ENCODE measurements around the gene RAB36.
"Not testable (repeated sequence)": the region's sequence is repeated elsewhere in the genome, so short reads cannot be mapped to it uniquely, and the experiment has no call there.

RAB36 gene

GRCh38 chr22:23122216-23122957, 22.9 kb upstream of the RAB36 start:
- DNase-seq = no peak

GRCh38 chr22:23122992-23123803, 22.1 kb upstream of the RAB36 start:
- no peak for DNase-seq

GRCh38 chr22:23123804-23124254, 21.4 kb upstream of the RAB36 start:
- DNase-seq = no peak

DNA sequence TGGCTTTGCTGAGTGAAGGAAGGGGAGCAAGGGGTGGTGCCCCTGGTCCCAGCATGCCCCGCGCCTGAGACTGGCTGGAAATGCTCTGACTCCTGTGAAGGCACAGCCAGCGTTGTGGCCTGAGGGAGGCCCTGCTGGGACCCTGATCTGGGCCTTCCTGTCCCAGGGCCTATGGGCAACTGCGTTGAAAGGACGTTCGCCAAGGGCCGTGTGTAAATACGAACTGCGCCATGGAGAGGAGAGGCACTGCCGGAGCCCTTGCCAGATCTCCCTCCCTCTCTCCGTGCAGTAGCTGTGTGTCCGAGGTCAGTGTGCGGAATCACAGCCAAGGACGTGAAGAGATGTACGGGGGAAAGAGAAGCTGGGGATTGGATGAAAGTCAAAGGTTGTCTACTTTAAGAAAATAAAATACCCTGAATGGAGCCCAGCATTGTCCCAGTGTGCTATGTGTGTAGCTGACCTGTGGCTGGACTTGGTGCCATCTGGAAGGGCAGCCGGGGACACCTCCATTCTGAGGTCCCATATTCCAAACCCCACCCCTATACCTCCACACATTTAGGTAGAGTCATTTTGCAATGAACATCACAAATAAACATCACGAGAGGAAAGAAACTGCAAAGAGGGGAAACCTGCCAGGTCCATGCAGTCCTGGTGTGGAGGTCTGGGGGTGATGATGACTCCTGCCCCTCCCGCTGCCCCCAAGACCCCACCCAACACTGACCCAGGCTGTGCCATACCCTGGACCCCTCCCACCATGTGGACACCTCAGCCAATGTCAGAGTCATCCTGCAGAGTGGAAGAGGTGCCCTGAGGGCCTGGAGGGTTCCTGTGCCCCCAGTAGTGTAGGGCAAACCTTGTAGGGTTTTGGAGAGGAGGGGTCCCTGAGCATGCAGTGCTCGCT, 20.4 kb upstream of the RAB36 start:
- no peak for DNase-seq

GRCh38 chr22:23125512-23126103, 19.7 kb upstream of the RAB36 start:
- DNase-seq = no peak

DNA sequence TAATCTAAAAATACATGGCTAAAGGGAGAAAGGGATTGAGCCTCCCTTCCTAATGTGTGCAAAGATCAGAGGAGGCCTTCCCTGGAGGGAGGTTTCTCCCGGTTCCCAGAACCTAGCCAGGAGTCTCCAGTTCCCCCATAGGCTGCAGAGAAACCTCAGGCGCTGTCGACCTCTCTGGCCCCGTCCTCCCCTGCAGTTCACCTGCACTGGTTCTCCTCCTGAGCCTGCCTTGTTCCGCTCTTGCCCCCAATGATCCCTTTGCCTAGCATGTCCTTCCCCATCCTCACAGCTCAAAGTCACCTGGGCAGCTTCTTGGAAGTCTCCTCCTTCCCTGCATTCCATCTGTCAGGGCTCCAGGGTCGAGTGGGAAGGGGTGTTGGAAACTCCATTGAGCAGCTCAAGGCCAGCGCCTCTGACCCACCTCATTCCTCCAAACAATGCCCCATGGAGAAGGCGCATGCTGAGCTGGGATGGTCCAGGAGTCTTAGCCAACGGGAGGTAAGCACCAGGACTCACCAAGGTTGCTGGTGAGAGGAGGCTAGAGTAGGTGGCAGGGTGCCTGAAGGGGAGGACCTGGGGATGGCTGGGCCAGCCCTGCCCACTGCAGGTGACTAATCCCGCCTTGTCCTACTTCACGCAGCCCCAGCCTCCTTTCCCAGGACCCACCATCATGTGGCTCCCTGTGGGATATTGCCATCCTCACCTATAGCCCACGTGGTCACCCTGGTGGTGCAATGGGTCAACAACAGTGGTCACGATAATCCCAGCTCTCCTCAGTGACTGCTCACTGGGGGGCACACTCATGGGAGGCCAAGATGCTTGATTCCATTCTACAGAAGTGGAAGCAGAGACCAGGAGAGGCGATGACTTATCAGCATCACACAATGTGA, 18.9 kb upstream of the RAB36 start:
- no peak for DNase-seq

DNA sequence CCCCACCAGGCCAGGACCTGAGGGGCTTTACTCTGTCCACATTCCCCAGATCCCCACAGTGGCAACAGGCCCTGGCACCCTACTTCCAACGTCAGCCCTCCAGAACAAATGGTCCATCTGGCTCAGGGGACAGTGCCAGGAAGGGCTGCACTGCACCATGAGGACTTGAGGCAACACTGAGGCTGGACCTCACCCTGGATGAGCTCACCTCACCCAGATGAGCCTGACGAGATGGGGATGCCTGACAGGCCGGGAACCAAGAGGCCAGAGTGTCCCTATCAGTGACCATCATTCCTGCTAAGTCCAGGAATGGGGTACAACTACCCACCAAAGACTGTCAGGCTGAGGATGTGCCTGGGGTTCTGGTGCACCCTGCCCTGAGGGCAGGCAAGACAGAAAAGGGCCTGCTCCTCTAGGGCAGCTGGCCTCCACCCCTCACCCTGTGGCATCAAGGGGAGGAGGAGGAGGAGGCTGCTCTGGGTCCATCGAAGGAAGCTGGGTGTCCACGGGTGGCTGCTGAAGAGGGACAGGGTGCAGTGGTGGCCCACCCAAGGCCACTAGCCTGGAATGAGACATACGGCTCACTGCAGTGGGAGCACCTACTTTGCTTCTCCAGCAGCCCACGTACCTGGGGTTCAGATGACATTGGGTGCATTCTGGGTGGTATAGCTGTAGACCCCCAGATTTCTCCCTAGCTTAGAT, 18.1 kb upstream of the RAB36 start:
- DNase-seq = no peak

DNA sequence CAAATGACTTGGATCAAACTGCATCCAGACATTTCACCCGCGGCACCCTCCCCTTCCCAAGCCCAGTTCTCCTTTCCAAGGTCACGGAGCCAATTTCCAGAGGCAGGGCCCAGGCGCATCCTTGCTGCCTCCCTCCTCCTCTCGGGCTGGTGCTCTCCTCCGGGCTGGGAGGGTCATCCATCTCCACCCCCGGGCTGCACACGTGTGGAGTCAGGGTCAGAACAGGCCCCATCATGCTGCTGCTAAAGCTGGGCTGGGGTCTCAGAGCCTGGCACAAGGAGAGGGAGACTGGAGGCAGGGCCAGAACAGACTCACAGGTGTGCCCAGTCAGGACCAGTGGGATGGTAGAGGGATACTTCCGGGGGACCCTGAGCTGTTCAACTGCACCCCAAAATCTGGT, 17.5 kb upstream of the RAB36 start:
- DNase-seq = no peak

GRCh38 chr22:23128269-23129108, 16.8 kb upstream of the RAB36 start:
- DNase-seq = peak; percentile 74

DNA sequence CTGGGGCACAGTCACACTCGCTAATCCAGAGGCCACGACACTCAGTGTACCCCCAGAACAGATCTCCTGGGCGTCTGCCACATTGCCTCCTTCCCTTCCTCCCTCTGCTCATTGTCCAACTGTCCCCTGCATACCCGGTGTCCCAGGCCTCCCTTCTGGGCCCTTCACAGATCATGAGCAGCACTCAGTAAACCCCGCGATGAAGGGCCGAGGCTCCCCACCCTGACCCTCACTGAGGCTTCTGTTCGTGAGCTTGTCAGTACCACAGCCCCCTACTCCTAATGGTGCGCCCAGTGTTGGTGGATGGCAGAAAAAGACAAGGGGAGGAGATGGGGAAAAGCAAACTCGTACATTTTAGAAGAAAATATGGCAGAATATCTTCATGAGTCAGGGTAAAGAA, 16.1 kb upstream of the RAB36 start:
- DNase-seq = no peak

DNA sequence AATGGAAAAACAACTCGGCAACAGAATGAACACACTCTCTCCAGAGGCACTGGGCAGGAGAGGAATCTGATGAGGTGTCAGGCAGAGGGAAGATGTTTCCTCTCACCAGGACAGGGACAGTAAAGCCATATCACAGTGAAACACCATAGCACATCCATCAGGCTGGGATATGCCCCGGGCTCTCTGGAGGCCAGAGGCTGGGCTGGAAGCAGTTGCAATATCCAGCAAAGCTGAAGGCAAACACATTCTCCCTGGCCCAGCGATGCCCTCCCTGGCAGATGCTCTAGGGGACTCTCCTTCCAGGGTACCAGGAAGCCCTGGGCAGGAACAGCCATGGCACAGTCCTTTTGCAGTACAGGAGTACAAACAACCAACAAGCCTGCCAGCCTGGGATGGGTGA, 14.6 kb upstream of the RAB36 start:
- no peak for DNase-seq

GRCh38 chr22:23131931-23132330, 13.3 kb upstream of the RAB36 start:
- no peak for DNase-seq

- no peak for DNase-seq
Observed at GRCh38 chr22:23132376-23133091, 12.7 kb upstream of the RAB36 start.

- DNase-seq = no peak
Observed at GRCh38 chr22:23133922-23134321, 11.4 kb upstream of the RAB36 start.

GRCh38 chr22:23136991-23137390, 8.3 kb upstream of the RAB36 start:
- not testable (repeated sequence) for DNase-seq

DNA sequence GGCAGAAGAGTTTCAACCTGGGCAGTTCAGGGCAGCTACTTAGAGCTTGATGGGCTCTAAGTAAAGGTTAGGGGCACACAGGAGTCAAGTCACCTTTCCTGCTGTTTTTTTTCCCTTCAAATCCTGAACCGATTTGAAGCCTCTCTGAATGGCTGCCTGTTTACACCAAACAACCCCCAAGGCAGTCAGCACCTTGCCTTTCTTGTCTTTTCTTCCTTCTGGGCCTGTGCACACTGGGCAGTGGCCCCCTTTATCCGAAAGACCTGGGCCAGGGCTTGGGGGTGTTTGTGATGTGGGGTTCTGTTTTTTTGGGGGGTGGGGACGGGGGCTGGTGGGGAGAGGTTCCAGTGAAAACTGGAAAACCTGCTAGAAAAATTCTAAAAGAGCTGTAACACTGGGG, 7.8 kb upstream of the RAB36 start:
- DNase-seq = no peak

DNA sequence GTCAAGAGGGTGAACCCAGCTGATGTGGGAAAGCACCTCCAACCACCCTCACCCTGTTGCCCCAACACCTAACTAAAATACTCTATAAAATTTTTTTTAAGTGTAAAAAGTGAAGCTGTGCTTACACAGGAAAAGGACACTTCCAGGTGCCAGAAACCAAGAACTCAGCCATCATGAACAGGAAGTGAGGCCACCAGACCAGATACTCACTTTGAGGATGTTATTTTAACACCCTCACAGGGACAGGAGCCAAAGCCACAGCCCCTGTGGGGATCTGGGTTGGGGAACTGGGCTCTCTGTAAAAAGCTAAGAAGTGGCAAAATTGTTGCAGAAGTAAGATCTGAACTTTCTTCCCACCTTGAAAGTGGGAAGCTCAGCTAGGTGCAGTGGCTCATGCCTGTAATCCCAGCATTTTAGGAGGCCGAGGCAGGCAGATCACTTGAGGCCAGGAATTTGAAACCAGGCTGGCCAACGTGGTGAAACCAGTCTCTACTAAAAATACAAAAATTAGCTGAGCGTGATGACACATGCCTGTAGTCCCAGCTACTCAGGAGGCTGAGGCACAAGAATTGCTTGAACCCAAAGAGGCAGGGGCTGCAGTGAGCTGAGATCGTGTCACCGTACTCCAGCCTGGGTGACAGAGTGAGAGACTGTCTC, 7.2 kb upstream of the RAB36 start:
- DNase-seq = peak; percentile 12

DNA sequence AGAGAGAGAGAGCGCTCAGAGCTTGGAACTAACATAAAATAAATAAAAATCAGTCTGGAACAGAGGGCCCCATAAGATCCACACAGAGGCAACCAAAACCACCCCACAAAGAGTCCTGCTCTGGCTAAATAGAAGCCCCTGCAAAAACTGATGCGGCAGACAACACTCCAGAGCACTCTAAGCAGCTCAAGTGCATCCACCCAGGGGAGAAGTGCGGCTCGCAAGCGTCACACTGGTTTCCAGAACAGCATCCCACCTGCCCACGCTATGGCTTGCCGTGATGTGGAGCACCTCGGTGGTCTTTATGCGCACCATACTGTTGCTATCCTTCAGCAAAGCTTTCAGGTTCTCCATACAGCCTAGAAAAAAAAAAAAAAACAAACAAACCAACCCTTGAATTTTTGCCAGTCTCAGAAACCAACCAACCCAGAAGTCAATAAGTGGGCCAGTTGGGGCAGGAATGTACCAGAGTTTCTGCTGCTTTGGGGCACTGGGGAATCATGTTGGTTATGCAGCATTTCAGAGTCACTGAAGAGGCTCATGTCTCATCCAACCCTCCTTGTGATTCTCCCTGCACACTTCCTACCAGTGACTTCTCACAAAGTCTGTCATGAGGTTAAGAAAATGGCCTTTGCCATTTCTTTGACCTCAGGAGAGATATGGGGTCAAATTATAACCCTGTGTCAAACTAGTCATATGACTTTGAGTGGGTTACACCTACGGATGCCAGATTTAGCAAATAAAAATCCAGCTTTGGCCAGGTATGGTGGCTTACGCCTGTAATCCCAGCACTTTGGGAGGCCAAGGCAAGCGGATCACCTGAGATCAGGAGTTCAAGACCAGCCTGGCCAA, 6.5 kb upstream of the RAB36 start:
- peak; percentile 18 for DNase-seq

All from suppressor macrophage treated with lipopolysaccharide for 4 hours (primary cell).